ENCODE results near the gene ABCD1. TPM values are rescaled to one million over a fixed set of nuclear protein-coding genes. Genes with fewer than 3 reads are reported as not detected.

The ABCD1 gene
- total RNA-seq, 1 experiment from 2014 or later: 44.4 TPM

DNA sequence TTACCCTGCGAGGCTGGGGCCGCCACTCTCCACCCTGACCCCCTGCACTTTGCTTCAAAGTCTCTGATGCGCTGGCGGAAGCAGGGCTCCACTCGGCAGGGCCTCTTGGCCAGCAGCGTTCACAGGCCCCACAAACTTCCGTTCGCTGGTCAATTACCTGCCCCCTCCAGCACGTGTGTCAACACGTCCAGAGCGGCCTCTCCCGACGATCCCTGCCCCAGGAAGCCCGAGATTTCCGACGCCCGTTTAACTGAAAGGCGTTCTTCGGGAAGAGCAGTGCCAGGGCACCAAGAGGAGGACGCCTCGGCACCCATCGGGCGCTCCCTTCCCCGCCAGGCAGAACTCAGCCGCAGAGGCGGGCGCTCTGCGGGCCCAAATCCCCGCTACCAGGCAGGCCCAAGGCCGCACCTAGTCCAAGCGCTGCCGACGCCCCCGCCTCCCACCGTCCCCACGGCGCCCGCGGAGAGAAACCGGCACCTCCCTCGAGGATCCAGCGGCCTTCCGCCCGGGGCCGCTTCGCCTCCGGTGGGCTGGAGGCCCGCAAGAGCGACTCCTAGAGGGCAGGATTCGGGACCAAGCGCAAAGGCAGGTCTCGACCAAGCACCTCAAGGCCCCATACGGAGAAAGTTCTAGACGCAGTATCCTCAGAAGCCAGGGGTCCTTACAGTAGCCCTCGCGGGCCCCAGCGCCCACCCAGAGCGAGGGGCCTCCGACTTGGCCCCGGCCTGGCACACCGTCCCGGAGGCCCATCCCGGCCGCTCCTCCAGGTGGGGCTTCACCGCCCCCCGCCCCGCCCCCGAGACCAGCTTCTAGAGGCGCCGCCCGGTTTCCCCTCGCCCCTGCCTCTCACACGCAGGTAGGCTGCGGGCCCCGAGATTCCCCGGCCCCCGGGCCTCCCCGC lies 1.1 kb upstream of the ABCD1 start:
- peak overlapping the region; percentile 93 for H3K4me2 ChIP-seq (ENCODE audit: low read length)
- DNase-seq (peak; percentile 37), ATAC-seq (peak; percentile 8)
- no peak for TF ChIP-seq EZH2 (IDR thresholded peaks at IDR 0.05; ENCODE audit: low read length, unreplicated experiment)
- no peak for TF ChIP-seq EZH2phosphoT487 (IDR thresholded peaks at IDR 0.05; ENCODE audit: borderline replicate concordance, low read length)
- TF ChIP-seq CTCF (conservative IDR thresholded peaks at IDR 0.05; ENCODE audit: low read depth, low read length): peak; percentile 51; the same call in 1 of the 2 replicates
- peak overlapping the region; percentile 97 for H3K9ac ChIP-seq (ENCODE audit: low read length)
- H3K79me2 ChIP-seq (ENCODE audit: low read length): peaks cover 93% of the 10 kb centered on the region
- BruUV-seq (replicated peaks): no TSS peak
- no peaks in the 10 kb centered on the region for H3K9me2 ChIP-seq (replicated peaks; ENCODE audit: low read length)
- CTCF ChIA-PET: no interaction called here
- no peak overlapping the region for H2AFZ ChIP-seq (ENCODE audit: low read length)
- H3K4me3 ChIP-seq (ENCODE audit: low read length): peak overlapping the region; percentile 92
- no peaks in the 10 kb centered on the region for H3F3A ChIP-seq (ENCODE audit: low read length, unreplicated experiment)
- peak overlapping the region; percentile 92 for H3K27ac ChIP-seq (ENCODE audit: low read length)
- no peaks in the 10 kb centered on the region for H3K27me3 ChIP-seq (ENCODE audit: low read length)
- peaks cover 31% of the 10 kb centered on the region for H3K4me1 ChIP-seq (ENCODE audit: insufficient read depth, low read length)
- POLR2A ChIA-PET (ENCODE audit: unreplicated experiment): no interaction called here
- intact Hi-C loops (cut with micrococcal nuclease): loop anchor here (2.0 kb wide), 1 partner anchor 15 kb away; no protein-coding TSS in a partner anchor
- H3K9me3 ChIP-seq (ENCODE audit: low read length): no peaks in the 10 kb centered on the region
- peaks cover 27% of the 10 kb centered on the region for H3K36me3 ChIP-seq (ENCODE audit: low read depth, low read length)
- H4K20me1 ChIP-seq (ENCODE audit: low read length): peaks cover 17% of the 10 kb centered on the region; the same call in 1 of the 2 replicates

DNA sequence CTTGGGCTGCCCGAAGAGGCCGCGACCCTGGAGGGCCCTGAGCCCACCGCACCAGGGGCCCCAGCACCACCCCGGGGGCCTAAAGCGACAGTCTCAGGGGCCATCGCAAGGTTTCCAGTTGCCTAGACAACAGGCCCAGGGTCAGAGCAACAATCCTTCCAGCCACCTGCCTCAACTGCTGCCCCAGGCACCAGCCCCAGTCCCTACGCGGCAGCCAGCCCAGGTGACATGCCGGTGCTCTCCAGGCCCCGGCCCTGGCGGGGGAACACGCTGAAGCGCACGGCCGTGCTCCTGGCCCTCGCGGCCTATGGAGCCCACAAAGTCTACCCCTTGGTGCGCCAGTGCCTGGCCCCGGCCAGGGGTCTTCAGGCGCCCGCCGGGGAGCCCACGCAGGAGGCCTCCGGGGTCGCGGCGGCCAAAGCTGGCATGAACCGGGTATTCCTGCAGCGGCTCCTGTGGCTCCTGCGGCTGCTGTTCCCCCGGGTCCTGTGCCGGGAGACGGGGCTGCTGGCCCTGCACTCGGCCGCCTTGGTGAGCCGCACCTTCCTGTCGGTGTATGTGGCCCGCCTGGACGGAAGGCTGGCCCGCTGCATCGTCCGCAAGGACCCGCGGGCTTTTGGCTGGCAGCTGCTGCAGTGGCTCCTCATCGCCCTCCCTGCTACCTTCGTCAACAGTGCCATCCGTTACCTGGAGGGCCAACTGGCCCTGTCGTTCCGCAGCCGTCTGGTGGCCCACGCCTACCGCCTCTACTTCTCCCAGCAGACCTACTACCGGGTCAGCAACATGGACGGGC lies 579 bp downstream of the ABCD1 start:
- peaks cover 93% of the 10 kb centered on the region for H3K79me2 ChIP-seq (ENCODE audit: low read length)
- H3K4me1 ChIP-seq (ENCODE audit: insufficient read depth, low read length): peaks cover 31% of the 10 kb centered on the region
- H3K36me3 ChIP-seq (ENCODE audit: low read depth, low read length): peaks cover 17% of the 10 kb centered on the region
- peak overlapping the region; percentile 79 for H3K27ac ChIP-seq (ENCODE audit: low read length)
- ATAC-seq: 0 out of 2 replicates have a peak, but pooled peaks have one; percentile 2
- peak overlapping the region; percentile 85 for H3K9ac ChIP-seq (ENCODE audit: low read length)
- ChIA-PET POLR2A (ENCODE audit: unreplicated experiment) (no interaction called here), CTCF (no interaction called here)
- TF ChIP-seq EZH2phosphoT487 (IDR thresholded peaks at IDR 0.05; ENCODE audit: borderline replicate concordance, low read length) (no peak), EZH2 (IDR thresholded peaks at IDR 0.05; ENCODE audit: low read length, unreplicated experiment) (no peak), CTCF (conservative IDR thresholded peaks at IDR 0.05; ENCODE audit: low read depth, low read length) (no peak)
- no peaks in the 10 kb centered on the region for H3F3A ChIP-seq (ENCODE audit: low read length, unreplicated experiment)
- peak; percentile 19 for DNase-seq
- H3K4me2 ChIP-seq (ENCODE audit: low read length): peak overlapping the region; percentile 98
- peaks cover 14% of the 10 kb centered on the region; the same call in 1 of the 2 replicates for H4K20me1 ChIP-seq (ENCODE audit: low read length)
- 0 out of 2 replicates have a peak overlapping the region, but pooled peaks have one; percentile 34 for H2AFZ ChIP-seq (ENCODE audit: low read length)
- H3K4me3 ChIP-seq (ENCODE audit: low read length): peak overlapping the region; percentile 82
- TSS peak; percentile 67 for BruUV-seq (replicated peaks)
- intact Hi-C loops (cut with micrococcal nuclease): no loop called here
- no peaks in the 10 kb centered on the region for H3K9me2 ChIP-seq (replicated peaks; ENCODE audit: low read length)
- no peaks in the 10 kb centered on the region for H3K27me3 ChIP-seq (ENCODE audit: low read length)
- H3K9me3 ChIP-seq (ENCODE audit: low read length): no peaks in the 10 kb centered on the region
